ENCODE results near the gene CTAG1B.

GRCh38 chrX:154592505-154592904, 26.6 kb downstream of the CTAG1B start:
- TF ChIP-seq SP2 (tag by site-specific recombination; IDR thresholded peaks at IDR 0.05) (no peak), SETDB1 (IDR thresholded peaks at IDR 0.05; ENCODE audit: insufficient read length, low read length) (no peak), ZNF23 (tag by site-specific recombination; IDR thresholded peaks at IDR 0.05; ENCODE audit: borderline replicate concordance) (no peak), PRDM4 (tag by site-specific recombination; IDR thresholded peaks at IDR 0.05) (no peak), CTCF (tag by site-specific recombination; IDR thresholded peaks at IDR 0.05) (no peak), TCF7L2 (IDR thresholded peaks at IDR 0.05; ENCODE audit: borderline replicate concordance, low read depth, low read length) (no peak)

All from HEK293 (cell line).